K562 (cell line): Measurements from ENCODE around the gene EML3. TPM values are rescaled to one million over a fixed set of nuclear protein-coding genes. Genes with fewer than 3 reads are reported as not detected.

Source experiments
- DDX20 ChIP-seq: fragments of 450-650 bp; IDR thresholded peaks from 2 replicates; pipeline ENCODE4 v1.6.1; 2016; ENCODE audit warnings: missing genetic modification characterization, low read depth, mild to moderate bottlenecking, missing compliant biosample characterization, moderate library complexity
- ESRRA ChIP-seq: fragments of 450-650 bp; IDR thresholded peaks from 2 replicates; pipeline ENCODE4 v1.6.1; 2014; ENCODE audit warnings: low read depth, mild to moderate bottlenecking, moderate library complexity, borderline replicate concordance
- FOXK2 ChIP-seq, 2 experiments: fragments of 450-650 bp; IDR thresholded peaks in 1 of 2; conservative IDR thresholded peaks in 1 of 2; 2 replicates each; pipeline ENCODE4 v1.6.1; 2016; ENCODE audit warnings: low read depth in 2 of 2, mild to moderate bottlenecking in 1 of 2
- KLF13 ChIP-seq: fragments of 450-650 bp; IDR thresholded peaks from 2 replicates; pipeline ENCODE4 v1.6.1; 2016; ENCODE audit warnings: missing genetic modification characterization, low read depth, mild to moderate bottlenecking, missing compliant biosample characterization, moderate library complexity, borderline replicate concordance
- PATZ1 ChIP-seq: fragments of 250-450 bp; sonication (Bioruptor Pico); IDR thresholded peaks from 2 replicates; pipeline ENCODE4 v1.5.0; 2020; ENCODE audit warnings: mild to moderate bottlenecking, borderline replicate concordance
- SMAD1 ChIP-seq: fragments of 150-350 bp; IDR thresholded peaks from 2 replicates; pipeline ENCODE4 v1.6.1; 2014; ENCODE audit warnings: low read length, low read depth; ENCODE audit not compliant: partially characterized antibody
- SUPT5H ChIP-seq: fragments of 450-650 bp; IDR thresholded peaks from 2 replicates; pipeline ENCODE4 v1.6.1; 2016
- THAP12 ChIP-seq: fragments of 250-450 bp; sonication (Bioruptor Pico); IDR thresholded peaks from 2 replicates; pipeline ENCODE4 v1.9.0; 2021; ENCODE audit warnings: mild to moderate bottlenecking, inconsistent platforms
- ZFPM2 ChIP-seq: fragments of 250-450 bp; sonication (Bioruptor Pico); IDR thresholded peaks from 2 replicates; pipeline ENCODE4 v1.5.1; 2022; ENCODE audit warnings: mild to moderate bottlenecking
- ZNF239 ChIP-seq: fragments of 250-450 bp; sonication (Bioruptor Pico); IDR thresholded peaks from 2 replicates; pipeline ENCODE4 v1.4.0; 2020; ENCODE audit warnings: mild to moderate bottlenecking
- polyA plus RNA-seq, 8 experiments: library from polyadenylated mRNA; depleted of rRNA in 4 of 8; stranded (reverse) in 5 of 8; unstranded in 3 of 8; fragments of >200 nt; fragmentation: Nextera tagmentation in 2 of 8; fragmentation: Illumina TruSeq in 1 of 8; extraction: Ambion mirVana in 2 of 8; extraction: Trizol in 1 of 8; gene quantifications; 2 replicates each; pipeline versions ENCODE4 v1.2.1 to v1.2.3, GENCODE V29; 2011 to 2014; ENCODE audit warnings: inconsistent platforms in 1 of 8, missing spikeins in 1 of 8
- total RNA-seq, 7 experiments: library from RNA; depleted of rRNA in 6 of 7; stranded (reverse); fragments of >200 nt in 6 of 7; fragmentation: Illumina TruSeq in 2 of 7; extraction: Trizol in 2 of 7; gene quantifications; 2 replicates each; pipeline versions ENCODE4 v1.2.1 to v1.2.3, GENCODE V29; 2011 to 2021; ENCODE audit warnings: low replicate concordance in 1 of 7
- TF ChIP-seq, protein P1 (sequence below): IDR thresholded peaks from 2 replicates; pipeline ENCODE4 v1.6.1; 2011; ENCODE audit warnings: borderline replicate concordance, low read depth, mild to moderate bottlenecking, moderate library complexity, low read length; ENCODE audit not compliant: insufficient read depth, poor library complexity, severe bottlenecking
- TF ChIP-seq, protein P2 (sequence below): sonication (generic); formaldehyde crosslinking; IDR thresholded peaks from 2 replicates; pipeline ENCODE4 v1.8.0; 2022; ENCODE audit warnings: missing genetic modification reagents, mild to moderate bottlenecking, borderline replicate concordance
- TF ChIP-seq, protein P3 (sequence below): IDR thresholded peaks from 3 replicates; pipeline ENCODE4 v1.6.1; 2011; ENCODE audit warnings: borderline replicate concordance, mild to moderate bottlenecking, moderate library complexity; ENCODE audit not compliant: insufficient read length; ENCODE audit errors: extremely low read depth

The EML3 gene
- total and polyA plus RNA-seq, 9 of the 15 experiments (the other 6 are each of a cell fraction or from before 2014, with no cell fraction given): 0.32 to 90.5 (median 26.4) TPM

GRCh38 chr11:62573592-62574362 is 38.8 kb downstream of the EML3 start, which contains the start of gene EEF1G (continued):
- no peak; the same call in 1 of the 2 replicates for TF ChIP-seq THAP12 (CRISPR knock-in tag)
- TF ChIP-seq DDX20 (tag): no peak
- TF ChIP-seq PATZ1: 0 out of 2 replicates have a peak, but pooled peaks have one; percentile 35
- TF ChIP-seq FOXK2 (conservative IDR thresholded peaks at IDR 0.05 in 1 of 2, IDR thresholded peaks at IDR 0.05 in 1 of 2; ENCODE audit: low read depth in 2 of 2): peak; percentile 79 to 88
- peak; percentile 95 for TF ChIP-seq SUPT5H
- TF ChIP-seq SMAD1: peak; percentile 71
- no peak for TF ChIP-seq ZFPM2 (CRISPR knock-in tag)
- peak; percentile 85 for TF ChIP-seq KLF13 (tag)
- no peak for TF ChIP-seq ZNF239
- TF ChIP-seq ESRRA: peak; percentile 11
- TF ChIP-seq, protein P1, sequence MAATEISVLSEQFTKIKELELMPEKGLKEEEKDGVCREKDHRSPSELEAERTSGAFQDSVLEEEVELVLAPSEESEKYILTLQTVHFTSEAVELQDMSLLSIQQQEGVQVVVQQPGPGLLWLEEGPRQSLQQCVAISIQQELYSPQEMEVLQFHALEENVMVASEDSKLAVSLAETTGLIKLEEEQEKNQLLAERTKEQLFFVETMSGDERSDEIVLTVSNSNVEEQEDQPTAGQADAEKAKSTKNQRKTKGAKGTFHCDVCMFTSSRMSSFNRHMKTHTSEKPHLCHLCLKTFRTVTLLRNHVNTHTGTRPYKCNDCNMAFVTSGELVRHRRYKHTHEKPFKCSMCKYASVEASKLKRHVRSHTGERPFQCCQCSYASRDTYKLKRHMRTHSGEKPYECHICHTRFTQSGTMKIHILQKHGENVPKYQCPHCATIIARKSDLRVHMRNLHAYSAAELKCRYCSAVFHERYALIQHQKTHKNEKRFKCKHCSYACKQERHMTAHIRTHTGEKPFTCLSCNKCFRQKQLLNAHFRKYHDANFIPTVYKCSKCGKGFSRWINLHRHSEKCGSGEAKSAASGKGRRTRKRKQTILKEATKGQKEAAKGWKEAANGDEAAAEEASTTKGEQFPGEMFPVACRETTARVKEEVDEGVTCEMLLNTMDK: peak; percentile 27
- TF ChIP-seq, protein P2, sequence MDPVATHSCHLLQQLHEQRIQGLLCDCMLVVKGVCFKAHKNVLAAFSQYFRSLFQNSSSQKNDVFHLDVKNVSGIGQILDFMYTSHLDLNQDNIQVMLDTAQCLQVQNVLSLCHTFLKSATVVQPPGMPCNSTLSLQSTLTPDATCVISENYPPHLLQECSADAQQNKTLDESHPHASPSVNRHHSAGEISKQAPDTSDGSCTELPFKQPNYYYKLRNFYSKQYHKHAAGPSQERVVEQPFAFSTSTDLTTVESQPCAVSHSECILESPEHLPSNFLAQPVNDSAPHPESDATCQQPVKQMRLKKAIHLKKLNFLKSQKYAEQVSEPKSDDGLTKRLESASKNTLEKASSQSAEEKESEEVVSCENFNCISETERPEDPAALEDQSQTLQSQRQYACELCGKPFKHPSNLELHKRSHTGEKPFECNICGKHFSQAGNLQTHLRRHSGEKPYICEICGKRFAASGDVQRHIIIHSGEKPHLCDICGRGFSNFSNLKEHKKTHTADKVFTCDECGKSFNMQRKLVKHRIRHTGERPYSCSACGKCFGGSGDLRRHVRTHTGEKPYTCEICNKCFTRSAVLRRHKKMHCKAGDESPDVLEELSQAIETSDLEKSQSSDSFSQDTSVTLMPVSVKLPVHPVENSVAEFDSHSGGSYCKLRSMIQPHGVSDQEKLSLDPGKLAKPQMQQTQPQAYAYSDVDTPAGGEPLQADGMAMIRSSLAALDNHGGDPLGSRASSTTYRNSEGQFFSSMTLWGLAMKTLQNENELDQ (CRISPR knock-in tag): no peak
- TF ChIP-seq, protein P3, sequence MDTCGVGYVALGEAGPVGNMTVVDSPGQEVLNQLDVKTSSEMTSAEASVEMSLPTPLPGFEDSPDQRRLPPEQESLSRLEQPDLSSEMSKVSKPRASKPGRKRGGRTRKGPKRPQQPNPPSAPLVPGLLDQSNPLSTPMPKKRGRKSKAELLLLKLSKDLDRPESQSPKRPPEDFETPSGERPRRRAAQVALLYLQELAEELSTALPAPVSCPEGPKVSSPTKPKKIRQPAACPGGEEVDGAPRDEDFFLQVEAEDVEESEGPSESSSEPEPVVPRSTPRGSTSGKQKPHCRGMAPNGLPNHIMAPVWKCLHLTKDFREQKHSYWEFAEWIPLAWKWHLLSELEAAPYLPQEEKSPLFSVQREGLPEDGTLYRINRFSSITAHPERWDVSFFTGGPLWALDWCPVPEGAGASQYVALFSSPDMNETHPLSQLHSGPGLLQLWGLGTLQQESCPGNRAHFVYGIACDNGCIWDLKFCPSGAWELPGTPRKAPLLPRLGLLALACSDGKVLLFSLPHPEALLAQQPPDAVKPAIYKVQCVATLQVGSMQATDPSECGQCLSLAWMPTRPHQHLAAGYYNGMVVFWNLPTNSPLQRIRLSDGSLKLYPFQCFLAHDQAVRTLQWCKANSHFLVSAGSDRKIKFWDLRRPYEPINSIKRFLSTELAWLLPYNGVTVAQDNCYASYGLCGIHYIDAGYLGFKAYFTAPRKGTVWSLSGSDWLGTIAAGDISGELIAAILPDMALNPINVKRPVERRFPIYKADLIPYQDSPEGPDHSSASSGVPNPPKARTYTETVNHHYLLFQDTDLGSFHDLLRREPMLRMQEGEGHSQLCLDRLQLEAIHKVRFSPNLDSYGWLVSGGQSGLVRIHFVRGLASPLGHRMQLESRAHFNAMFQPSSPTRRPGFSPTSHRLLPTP: no peak
